HG03095 (cell line): ENCODE results near the gene COQ4.

ENCODE experiments used
- ATAC-seq: cut with Tn5 transposase; IDR thresholded peaks from one replicate; pipeline ENCODE4 v1.9.1; 2021; ENCODE audit warnings: moderate library complexity; ENCODE audit not compliant: unreplicated experiment

COQ4 gene

DNA sequence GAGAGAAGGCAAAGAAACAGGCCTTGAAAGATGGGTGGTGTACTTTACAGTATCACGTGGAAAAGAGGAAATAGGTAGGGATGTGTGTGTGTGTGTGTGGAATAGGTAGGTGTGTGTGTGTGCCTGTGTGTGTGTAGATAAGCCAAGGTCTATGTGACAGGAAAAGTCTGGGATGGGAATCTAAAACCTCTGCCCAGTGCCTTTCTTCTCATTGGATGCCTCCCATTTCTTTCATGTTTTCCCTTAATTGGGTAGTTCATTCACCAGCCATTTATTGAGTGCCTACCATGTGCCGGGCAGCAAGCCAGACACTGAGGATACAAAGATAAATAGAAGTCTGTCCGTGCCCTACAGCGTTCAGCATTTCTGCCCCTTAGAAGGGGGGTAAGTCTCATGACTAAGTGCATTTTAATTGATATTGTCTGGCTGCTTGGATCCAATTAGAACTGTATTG is 49.6 kb downstream of the COQ4 start:
- ATAC-seq, result no peak

DNA sequence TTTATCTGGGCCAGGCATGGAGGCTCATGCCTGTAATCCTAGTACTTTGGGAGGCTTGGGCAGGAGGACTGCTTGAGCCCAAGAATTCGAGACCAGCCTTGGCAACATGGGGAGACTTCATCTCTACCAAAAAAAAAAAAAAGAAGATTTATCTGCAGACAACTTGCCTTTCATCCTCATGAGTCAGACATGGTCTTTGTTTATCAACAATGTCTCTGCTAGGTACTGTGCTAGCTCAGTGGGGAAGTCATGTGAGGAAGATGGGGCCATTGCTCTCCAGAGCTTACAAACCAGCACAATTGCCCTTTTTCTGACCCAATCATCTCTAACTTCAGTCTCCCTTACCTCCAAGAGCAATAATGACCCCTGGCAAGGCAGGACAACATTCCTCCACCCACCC is 50.1 kb downstream of the COQ4 start:
- ATAC-seq, result no peak

DNA sequence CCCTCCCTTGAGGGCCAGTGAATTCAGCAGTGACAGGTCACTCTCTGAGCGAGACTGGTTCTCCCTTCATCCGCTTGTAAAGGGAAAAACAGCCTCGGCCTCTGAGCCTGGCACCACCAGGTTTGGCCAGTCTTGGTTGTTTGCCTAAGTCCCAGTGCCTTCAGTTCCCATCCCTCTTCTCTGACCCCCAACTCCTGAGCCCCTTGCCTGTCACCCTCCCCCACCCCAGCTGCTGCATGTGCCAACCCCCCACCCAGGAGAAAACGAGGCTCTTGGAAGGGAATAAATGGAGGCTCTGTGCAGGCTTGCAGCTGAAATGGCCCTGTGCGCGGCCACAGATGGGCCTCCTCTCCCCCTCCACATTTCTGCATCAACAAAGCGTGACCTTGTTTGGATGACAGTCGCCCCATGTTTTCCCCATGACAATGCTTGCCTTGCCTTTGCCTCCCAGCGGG is 51.6 kb downstream of the COQ4 start:
- ATAC-seq, result no peak

DNA sequence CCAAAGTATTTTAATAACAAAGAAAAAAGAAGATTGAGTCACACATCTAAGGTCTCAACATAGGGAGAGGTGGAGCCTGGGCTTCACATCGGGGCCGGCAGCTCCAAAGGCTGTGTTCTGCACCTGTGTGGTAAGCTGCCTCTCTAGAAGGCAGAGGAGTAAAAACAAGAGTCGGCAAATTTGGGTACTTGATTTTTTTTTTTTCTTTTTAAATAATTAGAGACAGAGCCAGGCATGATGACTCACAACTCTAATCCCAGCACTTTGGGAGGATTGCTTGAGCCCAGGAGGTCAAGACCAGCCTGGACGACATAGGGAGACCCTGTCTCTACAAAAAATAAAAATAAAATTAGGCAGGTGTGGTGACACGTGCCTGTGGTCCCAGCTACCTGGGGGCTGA is 53.2 kb downstream of the COQ4 start:
- ATAC-seq, result no peak

DNA sequence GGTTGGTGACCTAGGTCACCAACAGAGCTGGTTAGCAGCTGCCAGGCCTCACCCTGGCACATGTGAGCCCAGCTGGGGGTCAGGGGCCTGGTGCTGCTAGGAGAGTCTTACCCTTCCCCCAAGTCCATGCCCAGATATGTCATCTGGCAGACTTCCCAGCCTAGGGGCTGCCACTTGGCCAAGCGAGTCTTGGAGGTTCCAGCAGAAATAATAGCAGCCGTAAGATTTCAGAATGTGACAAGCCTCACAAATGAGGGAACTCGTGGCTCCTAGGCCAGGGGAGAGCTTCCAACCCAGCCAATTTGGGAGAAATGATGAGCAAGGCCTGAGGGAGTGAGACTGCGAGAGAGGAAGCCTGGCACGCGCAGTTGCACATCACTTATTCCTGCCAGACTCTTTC is 59.6 kb downstream of the COQ4 start:
- no peak for ATAC-seq

DNA sequence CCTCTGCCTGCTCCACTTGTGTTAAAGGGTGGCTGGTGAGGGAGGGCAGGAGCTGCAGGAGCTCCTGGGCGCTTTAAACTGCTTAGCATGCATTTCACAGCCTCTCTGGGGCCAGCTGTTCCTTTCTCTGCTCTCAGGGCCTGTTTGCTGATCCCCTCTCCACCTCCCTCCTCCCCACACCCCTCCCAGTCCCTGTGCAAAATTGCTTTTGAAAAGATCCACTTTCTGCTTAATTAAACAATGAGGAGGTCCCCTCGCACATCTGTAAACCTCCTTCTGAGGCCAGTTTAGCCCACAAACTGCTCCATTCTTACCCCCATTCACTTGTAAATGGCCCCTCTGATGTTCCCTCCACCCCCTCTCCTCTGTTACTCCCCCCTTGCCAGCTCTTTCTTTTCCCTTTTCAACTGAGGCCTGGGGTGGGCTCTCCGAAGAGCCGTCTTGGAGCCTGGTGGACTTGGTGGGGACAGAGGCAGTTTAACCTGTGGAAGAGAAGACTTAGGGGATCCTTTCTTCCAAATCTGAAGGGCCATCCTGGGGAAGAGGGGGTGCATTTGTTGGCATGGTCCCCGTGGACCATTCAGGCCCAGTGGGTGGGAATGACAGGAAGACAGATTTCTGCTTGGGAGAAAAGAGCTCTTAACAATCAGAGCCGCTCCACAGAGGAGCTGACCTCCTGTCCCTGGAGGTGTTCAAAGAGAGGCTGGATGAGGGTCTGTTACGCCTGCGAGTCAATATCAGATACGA is 60.5 kb downstream of the COQ4 start:
- ATAC-seq, result no peak
